DMS79 treated with DMSO at 0.1 percent for 48 hours (cell line): ENCODE results near the gene GRM4.

ENCODE experiments used
- DNase-seq: peaks from one replicate; lab custom pipeline; 2025; lab: John Stamatoyannopoulos, UW

The GRM4 gene

GRCh38 chr6:34157236-34157830, 11.4 kb upstream of the GRM4 start:
- no peak for DNase-seq

- no peak for DNase-seq
Measured at GRCh38 chr6:34155471-34156300, 9.8 kb upstream of the GRM4 start.

GRCh38 chr6:34154668-34155447, 9.0 kb upstream of the GRM4 start:
- DNase-seq, result peak; percentile 39

GRCh38 chr6:34152806-34153520, 7.1 kb upstream of the GRM4 start:
- DNase-seq, result no peak

GRCh38 chr6:34152042-34152524, 6.2 kb upstream of the GRM4 start:
- DNase-seq, result no peak

- DNase-seq, result no peak
Measured at GRCh38 chr6:34151321-34152041, 5.6 kb upstream of the GRM4 start.

- no peak for DNase-seq
Measured at GRCh38 chr6:34150766-34151165, 4.9 kb upstream of the GRM4 start.

- DNase-seq, result no peak
Measured at GRCh38 chr6:34149831-34150400, 4.0 kb upstream of the GRM4 start.

- no peak for DNase-seq
Measured at GRCh38 chr6:34149452-34149810, 3.5 kb upstream of the GRM4 start.

- no peak for DNase-seq
Measured at GRCh38 chr6:34148631-34149451, 3.0 kb upstream of the GRM4 start.

GRCh38 chr6:34147906-34148630, 2.2 kb upstream of the GRM4 start:
- DNase-seq, result peak; percentile 37

GRCh38 chr6:34146801-34147592, 1.1 kb upstream of the GRM4 start:
- DNase-seq, result peak; percentile 80

- peak; percentile 72 for DNase-seq
Measured at GRCh38 chr6:34145161-34146020, 496 bp downstream of the GRM4 start.

GRCh38 chr6:34144581-34145160, 1.2 kb downstream of the GRM4 start:
- no peak for DNase-seq

- DNase-seq, result peak; percentile 71
Measured at GRCh38 chr6:34143884-34144580, 1.9 kb downstream of the GRM4 start.

- DNase-seq, result no peak
Measured at GRCh38 chr6:34143196-34143883, 2.5 kb downstream of the GRM4 start.
